Measurements from ENCODE around the gene COL5A3. TPM values are rescaled to one million over a fixed set of nuclear protein-coding genes. Genes with fewer than 3 reads are reported as not detected.

COL5A3 gene
- total and polyA plus RNA-seq, 2 experiments from 2014 or later = 1.0 to 1.2 TPM

DNA sequence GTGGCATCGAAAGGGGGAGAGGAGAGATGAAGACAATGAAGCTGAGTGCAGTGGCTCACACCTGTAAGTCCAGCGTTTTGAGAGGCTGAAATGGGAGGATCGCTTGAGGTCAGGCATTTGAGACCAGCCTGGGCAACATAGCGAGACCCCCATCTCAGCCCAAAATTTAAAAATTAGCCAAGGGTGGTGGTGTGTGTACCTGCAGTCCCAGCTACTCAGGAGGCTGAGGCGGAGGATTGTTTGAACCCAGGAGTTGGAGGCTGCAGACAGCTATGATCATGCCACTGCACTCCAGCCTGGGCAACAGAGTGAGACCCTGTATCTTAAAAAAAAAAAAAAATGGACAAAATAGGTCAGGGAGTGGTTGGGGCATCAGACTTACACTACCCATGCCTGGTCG, 10.5 kb upstream of the COL5A3 start:
- Mint-ChIP-seq H3K4me1 (no peaks in the 10 kb centered on the region), H3K4me3 (no peak overlapping the region), H3K27ac (no peak overlapping the region), H3K36me3 (ENCODE audit: low read depth) (no peaks in the 10 kb centered on the region), H3K9me3 (no peaks in the 10 kb centered on the region), H3K27me3 (ENCODE audit: insufficient read depth, low read depth, poor library complexity) (peaks cover 5% of the 10 kb centered on the region)
- Histone ChIP-seq H3K4me2 (no peak overlapping the region), H2AFZ (no peak overlapping the region), H3K27ac (ENCODE audit: low read depth) (no peak overlapping the region), H3K4me3 (no peak overlapping the region), H4K20me1 (replicated peaks; ENCODE audit: insufficient read depth) (no peaks in the 10 kb centered on the region), H3K27me3 (ENCODE audit: insufficient read depth) (no peaks in the 10 kb centered on the region), H3K36me3 (ENCODE audit: insufficient read depth) (no peaks in the 10 kb centered on the region), H3K4me1 (ENCODE audit: insufficient read depth) (no peaks in the 10 kb centered on the region), H3F3A (replicated peaks; ENCODE audit: low read depth) (no peaks in the 10 kb centered on the region), H3K9me2 (ENCODE audit: insufficient read depth) (no peaks in the 10 kb centered on the region), H3K79me2 (replicated peaks; ENCODE audit: insufficient read depth) (no peaks in the 10 kb centered on the region)
- no peak for DNase-seq (ENCODE audit: low spot score)
- no peak for ATAC-seq
- TF ChIP-seq, protein P1, sequence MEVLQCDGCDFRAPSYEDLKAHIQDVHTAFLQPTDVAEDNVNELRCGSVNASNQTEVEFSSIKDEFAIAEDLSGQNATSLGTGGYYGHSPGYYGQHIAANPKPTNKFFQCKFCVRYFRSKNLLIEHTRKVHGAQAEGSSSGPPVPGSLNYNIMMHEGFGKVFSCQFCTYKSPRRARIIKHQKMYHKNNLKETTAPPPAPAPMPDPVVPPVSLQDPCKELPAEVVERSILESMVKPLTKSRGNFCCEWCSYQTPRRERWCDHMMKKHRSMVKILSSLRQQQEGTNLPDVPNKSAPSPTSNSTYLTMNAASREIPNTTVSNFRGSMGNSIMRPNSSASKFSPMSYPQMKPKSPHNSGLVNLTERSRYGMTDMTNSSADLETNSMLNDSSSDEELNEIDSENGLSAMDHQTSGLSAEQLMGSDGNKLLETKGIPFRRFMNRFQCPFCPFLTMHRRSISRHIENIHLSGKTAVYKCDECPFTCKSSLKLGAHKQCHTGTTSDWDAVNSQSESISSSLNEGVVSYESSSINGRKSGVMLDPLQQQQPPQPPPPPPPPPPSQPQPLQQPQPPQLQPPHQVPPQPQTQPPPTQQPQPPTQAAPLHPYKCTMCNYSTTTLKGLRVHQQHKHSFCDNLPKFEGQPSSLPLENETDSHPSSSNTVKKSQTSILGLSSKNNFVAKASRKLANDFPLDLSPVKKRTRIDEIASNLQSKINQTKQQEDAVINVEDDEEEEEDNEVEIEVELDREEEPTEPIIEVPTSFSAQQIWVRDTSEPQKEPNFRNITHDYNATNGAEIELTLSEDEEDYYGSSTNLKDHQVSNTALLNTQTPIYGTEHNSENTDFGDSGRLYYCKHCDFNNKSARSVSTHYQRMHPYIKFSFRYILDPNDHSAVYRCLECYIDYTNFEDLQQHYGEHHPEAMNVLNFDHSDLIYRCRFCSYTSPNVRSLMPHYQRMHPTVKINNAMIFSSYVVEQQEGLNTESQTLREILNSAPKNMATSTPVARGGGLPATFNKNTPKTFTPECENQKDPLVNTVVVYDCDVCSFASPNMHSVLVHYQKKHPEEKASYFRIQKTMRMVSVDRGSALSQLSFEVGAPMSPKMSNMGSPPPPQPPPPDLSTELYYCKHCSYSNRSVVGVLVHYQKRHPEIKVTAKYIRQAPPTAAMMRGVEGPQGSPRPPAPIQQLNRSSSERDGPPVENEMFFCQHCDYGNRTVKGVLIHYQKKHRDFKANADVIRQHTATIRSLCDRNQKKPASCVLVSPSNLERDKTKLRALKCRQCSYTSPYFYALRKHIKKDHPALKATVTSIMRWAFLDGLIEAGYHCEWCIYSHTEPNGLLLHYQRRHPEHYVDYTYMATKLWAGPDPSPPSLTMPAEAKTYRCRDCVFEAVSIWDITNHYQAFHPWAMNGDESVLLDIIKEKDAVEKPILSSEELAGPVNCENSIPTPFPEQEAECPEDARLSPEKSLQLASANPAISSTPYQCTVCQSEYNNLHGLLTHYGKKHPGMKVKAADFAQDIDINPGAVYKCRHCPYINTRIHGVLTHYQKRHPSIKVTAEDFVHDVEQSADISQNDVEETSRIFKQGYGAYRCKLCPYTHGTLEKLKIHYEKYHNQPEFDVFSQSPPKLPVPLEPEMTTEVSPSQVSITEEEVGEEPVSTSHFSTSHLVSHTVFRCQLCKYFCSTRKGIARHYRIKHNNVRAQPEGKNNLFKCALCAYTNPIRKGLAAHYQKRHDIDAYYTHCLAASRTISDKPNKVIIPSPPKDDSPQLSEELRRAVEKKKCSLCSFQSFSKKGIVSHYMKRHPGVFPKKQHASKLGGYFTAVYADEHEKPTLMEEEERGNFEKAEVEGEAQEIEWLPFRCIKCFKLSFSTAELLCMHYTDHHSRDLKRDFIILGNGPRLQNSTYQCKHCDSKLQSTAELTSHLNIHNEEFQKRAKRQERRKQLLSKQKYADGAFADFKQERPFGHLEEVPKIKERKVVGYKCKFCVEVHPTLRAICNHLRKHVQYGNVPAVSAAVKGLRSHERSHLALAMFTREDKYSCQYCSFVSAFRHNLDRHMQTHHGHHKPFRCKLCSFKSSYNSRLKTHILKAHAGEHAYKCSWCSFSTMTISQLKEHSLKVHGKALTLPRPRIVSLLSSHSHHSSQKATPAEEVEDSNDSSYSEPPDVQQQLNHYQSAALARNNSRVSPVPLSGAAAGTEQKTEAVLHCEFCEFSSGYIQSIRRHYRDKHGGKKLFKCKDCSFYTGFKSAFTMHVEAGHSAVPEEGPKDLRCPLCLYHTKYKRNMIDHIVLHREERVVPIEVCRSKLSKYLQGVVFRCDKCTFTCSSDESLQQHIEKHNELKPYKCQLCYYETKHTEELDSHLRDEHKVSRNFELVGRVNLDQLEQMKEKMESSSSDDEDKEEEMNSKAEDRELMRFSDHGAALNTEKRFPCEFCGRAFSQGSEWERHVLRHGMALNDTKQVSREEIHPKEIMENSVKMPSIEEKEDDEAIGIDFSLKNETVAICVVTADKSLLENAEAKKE (CRISPR knock-in tag; IDR thresholded peaks at IDR 0.05) = no peak
- TF ChIP-seq EZH2phosphoT487 (IDR thresholded peaks at IDR 0.05; ENCODE audit: unreplicated experiment) (no peak), ZNF114 (CRISPR knock-in tag; IDR thresholded peaks at IDR 0.05) (no peak), NANOG (IDR thresholded peaks at IDR 0.05; ENCODE audit: borderline replicate concordance) (no peak), POLR2AphosphoS5 (IDR thresholded peaks at IDR 0.05; ENCODE audit: low read depth) (no peak), ZNF331 (CRISPR knock-in tag; IDR thresholded peaks at IDR 0.05; ENCODE audit: low read depth) (no peak), EZH2 (IDR thresholded peaks at IDR 0.05; ENCODE audit: low read depth, unreplicated experiment) (no peak), CREB1 (CRISPR knock-in tag; IDR thresholded peaks at IDR 0.05; ENCODE audit: low read depth) (no peak)
- TF ChIP-seq, protein P2, sequence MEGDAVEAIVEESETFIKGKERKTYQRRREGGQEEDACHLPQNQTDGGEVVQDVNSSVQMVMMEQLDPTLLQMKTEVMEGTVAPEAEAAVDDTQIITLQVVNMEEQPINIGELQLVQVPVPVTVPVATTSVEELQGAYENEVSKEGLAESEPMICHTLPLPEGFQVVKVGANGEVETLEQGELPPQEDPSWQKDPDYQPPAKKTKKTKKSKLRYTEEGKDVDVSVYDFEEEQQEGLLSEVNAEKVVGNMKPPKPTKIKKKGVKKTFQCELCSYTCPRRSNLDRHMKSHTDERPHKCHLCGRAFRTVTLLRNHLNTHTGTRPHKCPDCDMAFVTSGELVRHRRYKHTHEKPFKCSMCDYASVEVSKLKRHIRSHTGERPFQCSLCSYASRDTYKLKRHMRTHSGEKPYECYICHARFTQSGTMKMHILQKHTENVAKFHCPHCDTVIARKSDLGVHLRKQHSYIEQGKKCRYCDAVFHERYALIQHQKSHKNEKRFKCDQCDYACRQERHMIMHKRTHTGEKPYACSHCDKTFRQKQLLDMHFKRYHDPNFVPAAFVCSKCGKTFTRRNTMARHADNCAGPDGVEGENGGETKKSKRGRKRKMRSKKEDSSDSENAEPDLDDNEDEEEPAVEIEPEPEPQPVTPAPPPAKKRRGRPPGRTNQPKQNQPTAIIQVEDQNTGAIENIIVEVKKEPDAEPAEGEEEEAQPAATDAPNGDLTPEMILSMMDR (conservative IDR thresholded peaks at IDR 0.05; ENCODE audit: low read depth in 2 of 2) = no peak
- TF ChIP-seq, protein P3, sequence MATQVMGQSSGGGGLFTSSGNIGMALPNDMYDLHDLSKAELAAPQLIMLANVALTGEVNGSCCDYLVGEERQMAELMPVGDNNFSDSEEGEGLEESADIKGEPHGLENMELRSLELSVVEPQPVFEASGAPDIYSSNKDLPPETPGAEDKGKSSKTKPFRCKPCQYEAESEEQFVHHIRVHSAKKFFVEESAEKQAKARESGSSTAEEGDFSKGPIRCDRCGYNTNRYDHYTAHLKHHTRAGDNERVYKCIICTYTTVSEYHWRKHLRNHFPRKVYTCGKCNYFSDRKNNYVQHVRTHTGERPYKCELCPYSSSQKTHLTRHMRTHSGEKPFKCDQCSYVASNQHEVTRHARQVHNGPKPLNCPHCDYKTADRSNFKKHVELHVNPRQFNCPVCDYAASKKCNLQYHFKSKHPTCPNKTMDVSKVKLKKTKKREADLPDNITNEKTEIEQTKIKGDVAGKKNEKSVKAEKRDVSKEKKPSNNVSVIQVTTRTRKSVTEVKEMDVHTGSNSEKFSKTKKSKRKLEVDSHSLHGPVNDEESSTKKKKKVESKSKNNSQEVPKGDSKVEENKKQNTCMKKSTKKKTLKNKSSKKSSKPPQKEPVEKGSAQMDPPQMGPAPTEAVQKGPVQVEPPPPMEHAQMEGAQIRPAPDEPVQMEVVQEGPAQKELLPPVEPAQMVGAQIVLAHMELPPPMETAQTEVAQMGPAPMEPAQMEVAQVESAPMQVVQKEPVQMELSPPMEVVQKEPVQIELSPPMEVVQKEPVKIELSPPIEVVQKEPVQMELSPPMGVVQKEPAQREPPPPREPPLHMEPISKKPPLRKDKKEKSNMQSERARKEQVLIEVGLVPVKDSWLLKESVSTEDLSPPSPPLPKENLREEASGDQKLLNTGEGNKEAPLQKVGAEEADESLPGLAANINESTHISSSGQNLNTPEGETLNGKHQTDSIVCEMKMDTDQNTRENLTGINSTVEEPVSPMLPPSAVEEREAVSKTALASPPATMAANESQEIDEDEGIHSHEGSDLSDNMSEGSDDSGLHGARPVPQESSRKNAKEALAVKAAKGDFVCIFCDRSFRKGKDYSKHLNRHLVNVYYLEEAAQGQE (IDR thresholded peaks at IDR 0.05; ENCODE audit: unreplicated experiment) = no peak
